ENCODE results near the gene NECTIN3.

DNA sequence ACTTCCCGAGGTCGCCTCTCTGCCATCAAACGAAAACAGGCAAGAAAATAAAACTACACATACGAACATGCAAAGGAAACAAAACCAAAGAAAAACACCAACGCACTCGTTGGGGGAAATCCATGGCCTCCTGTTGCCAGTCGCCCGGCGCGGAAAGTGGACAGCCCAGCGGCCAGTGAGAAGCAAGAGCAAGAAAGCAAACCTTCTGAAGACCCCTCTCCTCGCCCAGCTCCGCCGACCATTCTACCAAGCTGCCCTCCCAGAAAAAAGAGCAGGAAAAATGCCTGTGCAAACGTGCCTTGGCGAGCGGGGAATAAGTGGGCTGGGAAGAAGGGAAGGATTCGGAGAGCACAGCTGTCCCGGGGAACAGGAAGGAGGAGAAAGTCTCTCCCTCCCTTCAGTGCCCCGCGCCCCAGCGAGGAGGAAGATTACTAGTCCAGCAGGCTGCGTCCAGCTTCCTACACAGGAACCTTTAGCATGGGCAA, 802 bp upstream of the NECTIN3 start:
- no peak for TF ChIP-seq CTCF (IDR thresholded peaks at IDR 0.05)
- no peak for TF ChIP-seq POLR2A (IDR thresholded peaks at IDR 0.05)
